Head of caudate nucleus (tissue), 42 donors: Measurements from ENCODE around the gene APOBEC3A.
"Not testable (repeated sequence)": the region's sequence is repeated elsewhere in the genome, so short reads cannot be mapped to it uniquely, and the experiment has no call there.

Source experiments
- DNase-seq, 42 donors: peaks; one replicate each; pipeline versions ENCODE4 v3.0.0 to v3.0.0-alpha.2; 2020 to 2021; ENCODE audit warnings: mixed read lengths in 7 of 42
- intact Hi-C: fragments of 100-400 bp; cut with DNase I; formaldehyde crosslinking; loops from one replicate; pipeline ENCODE4 v1.15.0; 2022

APOBEC3A gene

GRCh38 chr22:38955250-38955905 is 2.0 kb upstream of the APOBEC3A start:
- intact Hi-C loops, result no loop called here
- no peak for DNase-seq

GRCh38 chr22:38955926-38956325 is 1.5 kb upstream of the APOBEC3A start:
- intact Hi-C loops, result no loop called here
- DNase-seq, result no peak

DNA sequence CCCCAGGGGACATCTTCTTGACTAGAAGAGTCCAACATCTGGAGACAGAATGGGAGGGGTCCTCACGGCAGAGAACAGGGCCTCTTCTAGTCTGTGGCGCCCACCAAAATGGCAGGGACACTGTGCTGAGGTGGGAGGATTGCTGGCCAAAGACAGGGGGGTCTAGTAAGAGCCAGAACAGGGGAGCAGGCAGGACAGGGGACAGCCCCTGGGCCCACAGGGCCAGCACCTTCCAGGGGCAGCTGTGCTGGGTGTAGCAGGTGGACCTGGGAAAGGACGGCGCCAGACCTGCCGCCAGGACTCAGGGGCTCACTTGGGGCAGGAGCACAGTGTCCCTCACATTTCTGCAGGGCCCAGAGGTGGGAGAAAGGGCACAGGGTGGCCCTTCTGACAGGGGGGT is 858 bp upstream of the APOBEC3A start:
- DNase-seq, result no peak
- intact Hi-C loops, result no loop called here

- intact Hi-C loops, result no loop called here
Observed at GRCh38 chr22:38957808-38958650, 620 bp downstream of the APOBEC3A start.

DNA sequence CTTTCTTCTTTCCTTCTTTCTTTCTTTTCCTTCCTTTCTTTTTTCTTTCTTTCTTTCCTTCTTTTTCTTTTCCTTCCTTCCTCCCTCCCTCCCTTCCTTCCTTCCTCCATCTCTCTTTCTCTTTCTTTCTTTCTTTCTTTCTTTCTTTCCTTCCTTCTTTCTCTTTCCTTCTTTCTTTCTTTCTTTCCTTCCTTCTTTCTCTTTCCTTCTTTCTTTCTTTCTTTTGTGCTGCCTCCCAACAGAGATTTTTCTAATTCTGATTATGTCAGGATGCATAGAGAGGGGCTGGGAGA is 1.2 kb downstream of the APOBEC3A start:
- intact Hi-C loops, DNase-seq: not testable (repeated sequence)

More at GRCh38 chr22:38957808-38958650, 620 bp downstream of the APOBEC3A start:
- DNase-seq, result no peak

- intact Hi-C loops, result no loop called here
Observed at GRCh38 chr22:38959590-38959989, 2.2 kb downstream of the APOBEC3A start.

DNA sequence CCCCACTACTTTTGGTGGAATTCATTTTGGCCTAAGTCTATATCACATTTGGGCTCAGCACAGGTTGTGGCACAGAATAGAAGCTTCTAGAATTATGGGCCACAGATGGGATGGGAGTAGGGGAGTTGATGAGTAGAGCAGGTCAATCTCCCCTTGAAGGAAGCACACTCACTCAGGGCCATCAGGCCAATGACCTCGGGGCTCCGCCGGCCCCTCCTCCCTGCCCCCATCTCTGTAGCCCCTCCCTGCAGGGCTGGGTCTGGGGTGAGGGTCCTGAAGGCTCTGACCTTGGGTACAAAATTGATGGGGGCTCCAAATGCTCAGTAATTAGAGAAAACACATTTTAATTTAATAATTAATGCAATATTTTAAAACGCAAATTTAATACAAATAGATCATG is 3.3 kb downstream of the APOBEC3A start:
- intact Hi-C loops, DNase-seq: not testable (repeated sequence)

More at GRCh38 chr22:38959590-38959989, 2.2 kb downstream of the APOBEC3A start:
- DNase-seq, result no peak

DNA sequence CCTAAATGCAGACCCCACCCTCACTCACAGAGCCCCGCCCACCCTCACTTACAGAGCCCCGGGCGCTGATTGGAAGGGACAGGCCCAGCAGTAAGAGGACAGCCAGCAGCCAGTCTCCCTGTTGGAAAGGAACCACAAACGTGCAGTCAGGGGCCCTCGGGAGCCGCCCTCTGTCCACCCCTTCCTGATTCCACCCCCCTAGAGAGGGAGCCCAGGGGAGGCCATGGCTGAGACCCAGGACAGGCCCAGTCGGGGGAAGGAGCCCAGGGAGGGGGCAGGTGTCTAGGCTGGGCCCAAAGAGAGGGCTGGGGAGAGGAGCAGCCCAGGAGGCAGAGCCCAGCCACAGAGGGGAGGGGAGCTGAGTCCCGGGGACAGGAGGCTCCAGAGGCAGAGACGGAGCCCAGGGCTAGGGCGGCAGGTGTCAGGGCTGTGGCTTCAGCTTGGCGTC is 5.9 kb downstream of the APOBEC3A start:
- DNase-seq, intact Hi-C loops: not testable (repeated sequence)

DNA sequence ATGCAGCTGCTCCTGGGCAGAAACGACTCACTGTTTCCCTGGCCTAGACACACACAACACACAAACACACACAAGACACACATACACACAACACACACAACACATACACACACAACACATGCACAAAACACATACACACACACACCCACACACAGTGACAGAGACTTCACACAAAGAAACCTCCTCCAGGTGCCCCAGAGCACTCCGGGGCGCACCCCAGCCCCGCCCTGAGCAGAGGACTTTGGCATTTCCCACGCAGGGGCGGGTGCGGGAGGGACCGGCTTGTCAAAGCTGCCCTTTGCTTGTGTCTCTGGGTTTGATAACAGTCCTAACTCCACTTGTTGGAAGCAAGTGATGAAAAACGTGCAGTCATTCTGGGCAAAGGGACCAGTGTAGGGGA is 6.5 kb downstream of the APOBEC3A start:
- intact Hi-C loops, result no loop called here
- DNase-seq, result no peak

- DNase-seq, result no peak
- intact Hi-C loops, result no loop called here
Observed at GRCh38 chr22:38964306-38964705, 6.9 kb downstream of the APOBEC3A start.

DNA sequence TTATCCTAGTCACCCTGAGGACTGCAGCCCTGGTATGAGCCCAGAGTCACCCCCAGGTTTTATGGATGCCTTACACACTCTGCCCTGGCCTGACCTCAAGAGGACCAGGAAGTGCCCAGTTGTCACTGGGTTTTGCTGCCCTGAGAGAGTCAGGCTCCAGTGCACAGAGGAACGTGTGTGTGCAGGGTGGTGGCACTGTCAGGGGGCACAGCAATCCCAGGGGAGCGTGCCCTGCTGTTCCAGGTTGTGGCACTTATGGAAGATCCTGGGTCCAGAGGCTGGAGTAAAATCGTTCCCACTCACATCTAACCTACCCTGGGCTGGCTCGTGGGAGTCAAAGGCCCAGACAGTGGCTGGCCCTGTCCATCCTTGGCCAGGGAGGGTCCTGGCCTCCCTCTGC is 7.6 kb downstream of the APOBEC3A start:
- no peak for DNase-seq

GRCh38 chr22:38965614-38966379 is 8.4 kb downstream of the APOBEC3A start:
- no peak for DNase-seq
- intact Hi-C loops, result no loop called here

More for the DNA sequence above, 7.6 kb downstream of the APOBEC3A start:
- intact Hi-C loops, result no loop called here

DNA sequence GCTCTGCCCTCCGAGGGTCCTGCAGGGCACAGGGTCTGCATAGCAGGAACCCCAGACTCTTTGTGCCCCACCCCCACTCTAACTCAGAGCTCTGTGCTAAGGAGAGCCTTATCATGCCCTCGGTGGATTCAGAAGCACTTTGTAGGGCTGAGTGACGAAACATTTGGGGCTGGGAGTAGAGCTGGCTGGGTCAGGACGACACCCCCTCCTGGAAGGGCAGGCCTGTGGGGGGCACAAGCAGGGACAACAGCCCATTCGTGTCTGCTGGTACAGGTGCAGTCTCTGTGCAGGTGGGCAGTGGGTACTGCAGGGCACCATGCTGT is 8.9 kb downstream of the APOBEC3A start:
- intact Hi-C loops, result no loop called here
- no peak for DNase-seq

DNA sequence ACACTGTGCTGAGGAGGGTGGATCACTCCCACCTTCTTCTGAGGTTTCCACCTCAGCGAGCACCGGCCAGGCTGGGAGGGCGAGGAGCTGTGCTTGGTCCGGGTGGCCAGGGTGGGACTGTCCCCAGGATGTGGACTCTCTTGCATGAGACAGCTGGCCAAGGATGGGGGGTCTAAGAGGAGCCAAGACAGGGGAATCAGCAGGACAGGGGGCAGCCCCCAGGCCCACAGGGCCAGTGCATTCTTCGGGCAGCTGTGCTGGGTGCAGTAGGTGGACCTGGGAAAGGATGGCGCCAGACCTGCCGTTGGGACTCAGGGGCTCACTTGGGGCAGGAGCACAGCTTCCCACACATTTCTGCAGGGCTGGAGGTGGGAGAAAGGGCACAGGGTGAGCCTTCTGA is 9.5 kb downstream of the APOBEC3A start:
- no peak for DNase-seq
- intact Hi-C loops, result no loop called here

GRCh38 chr22:38967451-38968450 is 10.3 kb downstream of the APOBEC3A start:
- peak in 14 of 42 donors; percentile 5 to 69 (median 19) for DNase-seq
- intact Hi-C loops, result no loop called here

GRCh38 chr22:38968801-38969200 is 11.4 kb downstream of the APOBEC3A start:
- intact Hi-C loops, result no loop called here
- DNase-seq, result no peak

DNA sequence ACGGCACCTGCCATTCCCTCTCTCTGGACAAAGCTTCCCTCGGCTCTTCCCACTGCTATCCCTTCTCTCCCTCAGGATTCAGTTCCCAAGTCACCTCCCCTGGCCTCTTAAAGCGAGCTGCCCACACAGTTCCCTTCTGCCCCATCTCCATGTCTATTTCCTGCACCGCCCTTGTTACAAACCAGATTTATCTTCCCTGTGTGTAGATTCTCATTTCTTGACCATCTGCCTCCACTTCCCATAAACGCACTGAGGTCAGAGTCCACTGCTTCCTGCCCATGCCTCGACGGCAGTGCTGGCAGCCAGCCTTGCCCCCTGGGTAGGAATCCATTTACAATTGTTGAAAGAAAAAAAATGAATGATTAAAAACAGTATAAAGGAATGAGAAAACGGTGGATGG is 13.1 kb downstream of the APOBEC3A start:
- intact Hi-C loops, result no loop called here
- DNase-seq, result no peak

DNA sequence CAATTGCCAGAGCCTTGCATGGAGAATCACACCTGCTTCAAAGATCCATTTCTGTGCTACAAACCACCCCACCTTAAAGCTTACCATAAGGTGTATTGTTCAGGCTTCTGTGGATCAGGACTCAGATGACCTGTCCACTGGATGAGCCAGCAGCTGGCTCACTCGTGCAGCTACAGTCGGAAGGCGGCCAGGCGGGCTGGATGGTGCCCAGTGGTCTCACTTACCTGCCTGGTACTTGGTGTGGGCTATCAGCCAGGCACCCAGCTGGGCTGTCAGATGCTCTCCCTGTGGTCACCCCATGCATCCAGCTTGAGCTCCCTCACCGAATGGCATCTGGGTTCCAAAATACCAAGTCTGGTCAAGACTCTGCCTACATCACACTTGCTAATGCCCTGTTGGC is 13.8 kb downstream of the APOBEC3A start:
- no peak for DNase-seq
- intact Hi-C loops, result no loop called here

DNA sequence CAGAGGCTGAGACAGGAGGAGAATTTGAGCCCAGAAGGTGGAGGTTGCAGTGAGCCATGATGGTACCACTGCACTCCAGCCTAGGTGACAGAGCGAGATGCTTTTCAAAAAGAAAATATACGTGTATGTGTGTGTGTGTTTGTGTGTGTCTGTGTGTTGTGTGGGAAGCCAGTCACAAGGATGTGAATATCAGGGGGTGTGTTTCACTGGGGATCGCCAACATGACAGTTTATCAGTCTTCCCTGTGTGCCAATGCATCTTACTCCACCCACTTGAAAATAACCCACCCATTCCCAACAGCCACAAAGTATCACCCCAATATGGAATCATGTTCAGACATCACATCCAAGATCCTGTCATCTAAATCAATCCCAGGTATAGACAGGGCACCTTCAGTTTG is 14.4 kb downstream of the APOBEC3A start:
- intact Hi-C loops, result no loop called here
- DNase-seq, result no peak
